GM12873 (cell line): ENCODE results near the gene FGF11.

Experiments
- TF ChIP-seq, protein P1 (sequence below): IDR thresholded peaks from 2 replicates; pipeline ENCODE4 v1.5.1; 2012; ENCODE audit warnings: low read depth, mild to moderate bottlenecking, moderate library complexity, low read length, control low read depth; ENCODE audit not compliant: insufficient read depth; ENCODE audit errors: missing control alignments

Gene FGF11

GRCh38 chr17:7484919-7485377 lies 45.6 kb downstream of the FGF11 start:
- TF ChIP-seq, protein P1, sequence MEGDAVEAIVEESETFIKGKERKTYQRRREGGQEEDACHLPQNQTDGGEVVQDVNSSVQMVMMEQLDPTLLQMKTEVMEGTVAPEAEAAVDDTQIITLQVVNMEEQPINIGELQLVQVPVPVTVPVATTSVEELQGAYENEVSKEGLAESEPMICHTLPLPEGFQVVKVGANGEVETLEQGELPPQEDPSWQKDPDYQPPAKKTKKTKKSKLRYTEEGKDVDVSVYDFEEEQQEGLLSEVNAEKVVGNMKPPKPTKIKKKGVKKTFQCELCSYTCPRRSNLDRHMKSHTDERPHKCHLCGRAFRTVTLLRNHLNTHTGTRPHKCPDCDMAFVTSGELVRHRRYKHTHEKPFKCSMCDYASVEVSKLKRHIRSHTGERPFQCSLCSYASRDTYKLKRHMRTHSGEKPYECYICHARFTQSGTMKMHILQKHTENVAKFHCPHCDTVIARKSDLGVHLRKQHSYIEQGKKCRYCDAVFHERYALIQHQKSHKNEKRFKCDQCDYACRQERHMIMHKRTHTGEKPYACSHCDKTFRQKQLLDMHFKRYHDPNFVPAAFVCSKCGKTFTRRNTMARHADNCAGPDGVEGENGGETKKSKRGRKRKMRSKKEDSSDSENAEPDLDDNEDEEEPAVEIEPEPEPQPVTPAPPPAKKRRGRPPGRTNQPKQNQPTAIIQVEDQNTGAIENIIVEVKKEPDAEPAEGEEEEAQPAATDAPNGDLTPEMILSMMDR, result peak; percentile 23

- TF ChIP-seq, protein P1, result no peak
These were observed 46.9 kb downstream of the FGF11 start for GRCh38 chr17:7486181-7486580.

- TF ChIP-seq, protein P1, result no peak
These were observed 50.8 kb downstream of the FGF11 start for GRCh38 chr17:7490144-7490543.

- TF ChIP-seq, protein P1, result no peak
These were observed 52.3 kb downstream of the FGF11 start for GRCh38 chr17:7491583-7491982.

- TF ChIP-seq, protein P1, result no peak
These were observed 54.6 kb downstream of the FGF11 start for GRCh38 chr17:7493941-7494340.
